Esophagus squamous epithelium (tissue), 5 donors: Measurements from ENCODE around the gene C12orf57. TPM values are rescaled to one million over a fixed set of nuclear protein-coding genes. Genes with fewer than 3 reads are reported as not detected.
A peak's percentile ranks its signal among the peaks of the same experiment; 100 is the strongest.

ENCODE experiments used
- DNase-seq: peaks from one replicate; lab custom pipeline; 2025; lab: John Stamatoyannopoulos, UW
- H3K27ac ChIP-seq, 4 donors: fragments of 200-600 bp; sonication (generic); one replicate each; pipeline ENCODE4 v1.5.1; 2016 to 2019; ENCODE audit warnings: mild to moderate bottlenecking in 1 of 4
- H3K27me3 ChIP-seq, 4 donors: fragments of 200-600 bp; sonication (generic); 1 replicate in 3 of 4; 2 replicates in 1 of 4; pipeline versions ENCODE4 v1.5.1 to v1.6.0; 2017 to 2021; ENCODE audit warnings: antibody characterized with exemption in 1 of 4
- H3K36me3 ChIP-seq, 3 donors: fragments of 200-600 bp; sonication (generic); one replicate each; pipeline ENCODE4 v1.5.1; 2016 to 2019
- H3K4me1 ChIP-seq, 3 donors: fragments of 200-600 bp; sonication (generic); one replicate each; pipeline ENCODE4 v1.5.1; 2017 to 2019
- H3K4me3 ChIP-seq, 4 donors: fragments of 200-600 bp; sonication (generic); 1 replicate in 3 of 4; 2 replicates in 1 of 4; pipeline ENCODE4 v1.5.1; 2016 to 2019; ENCODE audit warnings: mild to moderate bottlenecking in 2 of 4, moderate library complexity in 1 of 4
- H3K9me3 ChIP-seq, 3 donors: fragments of 200-600 bp; sonication (generic); one replicate each; pipeline ENCODE4 v1.5.1; 2016 to 2019
- CTCF ChIP-seq, 6 experiments: fragments of 450-650 bp in 4 of 6; fragments of 200-600 bp in 2 of 6; sonication (generic) in 2 of 6; IDR thresholded peaks; one replicate each; pipeline ENCODE4 v1.5.1; 2016 to 2019; ENCODE audit warnings: antibody characterized with exemption in 6 of 6, mild to moderate bottlenecking in 4 of 6, moderate library complexity in 4 of 6
- POLR2A ChIP-seq, 4 donors: fragments of 450-650 bp; IDR thresholded peaks; one replicate each; pipeline ENCODE4 v1.6.1; 2017; ENCODE audit warnings: antibody characterized with exemption in 4 of 4, mild to moderate bottlenecking in 4 of 4, moderate library complexity in 3 of 4
- WGBS, 2 donors: methylation state at CpG; one replicate each; pipeline ENCODE4 v1.1.5; 2018; 5-methylcytosine and 5-hydroxymethylcytosine counted together
- intact Hi-C: fragments of 100-400 bp; cut with DNase I; formaldehyde crosslinking; loops from one replicate; pipeline ENCODE4 v1.15.0; 2022
- total RNA-seq, 4 donors: library from RNA; depleted of rRNA; stranded (reverse); fragments of >200 nt; gene quantifications; one replicate each; pipeline ENCODE4 v1.1.0, GENCODE V29; 2016
- donor health status: DM: yes; HTN: yes; CAD: no.

C12orf57 gene
- total RNA-seq, 4 donors from 2014 or later, result 110 to 377 (median 156) TPM

- H3K9me3 ChIP-seq, result no peaks in the 10 kb centered on the region
- no peak overlapping the region for H3K4me3 ChIP-seq
- H3K27me3 ChIP-seq, result no peaks in the 10 kb centered on the region
- DNase-seq, result no peak
- WGBS, 2 donors, result 59 to 65% methylated on average over 5 to 6 of the region's 6 CpGs
- peak overlapping the region; percentile 72 to 84 (median 78) for H3K27ac ChIP-seq
- no peak for TF ChIP-seq POLR2A (IDR thresholded peaks at IDR 0.05)
- TF ChIP-seq CTCF (IDR thresholded peaks at IDR 0.05), result no peak
- H3K36me3 ChIP-seq, result peaks cover 32 to 93% (median 59%) of the 10 kb centered on the region in 3 donors
- intact Hi-C loops, result no loop called here
- H3K4me1 ChIP-seq, result peaks cover 7 to 33% (median 17%) of the 10 kb centered on the region in 3 donors
Measured at GRCh38 chr12:6978188-6978587, 34.4 kb downstream of the C12orf57 start.

GRCh38 chr12:6978611-6979011 lies 34.8 kb downstream of the C12orf57 start:
- DNase-seq, result no peak
- Histone ChIP-seq H3K27ac (peak overlapping the region; percentile 72 to 84 (median 78)), H3K4me1 (peaks cover 7 to 30% (median 17%) of the 10 kb centered on the region in 3 donors), H3K36me3 (peaks cover 32 to 93% (median 59%) of the 10 kb centered on the region in 3 donors), H3K4me3 (no peak overlapping the region), H3K9me3 (no peaks in the 10 kb centered on the region), H3K27me3 (no peaks in the 10 kb centered on the region)
- intact Hi-C loops, result no loop called here
- no peak for TF ChIP-seq POLR2A (IDR thresholded peaks at IDR 0.05)
- TF ChIP-seq CTCF (IDR thresholded peaks at IDR 0.05), result peak in 1 of 6 experiments; percentile 26
- WGBS, 2 donors, result 35 to 66% methylated on average over 3 of the region's 3 CpGs

DNA sequence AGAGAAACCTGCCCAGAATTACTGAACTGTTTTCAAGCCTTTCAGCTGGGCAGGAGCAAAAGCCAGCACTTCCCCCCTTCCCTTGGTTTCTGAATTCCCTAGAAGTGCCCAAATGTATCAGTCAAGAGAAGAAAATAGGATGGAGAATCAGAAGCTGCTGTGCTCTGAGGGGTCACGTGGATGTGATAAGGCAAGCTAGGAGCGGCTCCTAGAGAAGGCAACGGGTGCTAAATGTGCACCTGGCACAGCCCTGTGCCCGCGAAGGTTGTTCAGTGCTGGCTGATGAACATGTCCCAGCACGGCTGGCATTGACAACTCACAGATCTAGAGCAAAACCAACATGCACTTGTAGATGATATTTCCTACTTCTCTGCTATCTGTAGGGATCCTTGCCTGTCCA lies 35.2 kb downstream of the C12orf57 start:
- H3K4me1 ChIP-seq, result peaks cover 7 to 30% (median 17%) of the 10 kb centered on the region in 3 donors
- DNase-seq, result no peak
- no peak overlapping the region for H3K4me3 ChIP-seq
- no peaks in the 10 kb centered on the region for H3K27me3 ChIP-seq
- H3K27ac ChIP-seq, result peak overlapping the region; percentile 72 to 84 (median 78)
- TF ChIP-seq CTCF (IDR thresholded peaks at IDR 0.05) (no peak), POLR2A (IDR thresholded peaks at IDR 0.05) (no peak)
- peaks cover 32 to 90% (median 59%) of the 10 kb centered on the region in 3 donors for H3K36me3 ChIP-seq
- H3K9me3 ChIP-seq, result no peaks in the 10 kb centered on the region
- intact Hi-C loops, result no loop called here
- 53 to 60% methylated on average over 6 of the region's 6 CpGs for WGBS, 2 donors

DNA sequence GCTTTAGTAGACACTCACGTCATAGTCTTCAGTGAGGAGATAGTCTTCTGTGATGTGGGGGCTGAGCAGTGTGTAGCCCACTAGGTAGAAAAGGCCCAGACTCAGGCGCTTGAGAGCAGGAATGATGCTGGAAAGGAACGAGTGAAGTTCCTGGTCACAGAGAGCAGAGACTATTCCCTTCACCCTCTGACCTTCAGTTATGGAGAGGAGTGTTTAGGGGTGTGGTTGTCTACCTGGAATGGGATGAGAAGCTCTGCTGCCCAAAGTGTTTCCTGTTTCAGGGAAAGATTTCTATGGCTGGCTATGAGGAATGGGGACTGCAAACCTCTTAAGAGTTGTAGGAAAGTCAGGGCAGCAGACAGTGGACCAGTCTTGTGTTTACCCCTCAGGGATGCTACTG lies 35.6 kb downstream of the C12orf57 start:
- peaks cover 32 to 89% (median 59%) of the 10 kb centered on the region in 3 donors for H3K36me3 ChIP-seq
- no peaks in the 10 kb centered on the region for H3K27me3 ChIP-seq
- H3K9me3 ChIP-seq, result no peaks in the 10 kb centered on the region
- intact Hi-C loops, result no loop called here
- TF ChIP-seq POLR2A (IDR thresholded peaks at IDR 0.05), result no peak
- no peak for TF ChIP-seq CTCF (IDR thresholded peaks at IDR 0.05)
- no peak for DNase-seq
- peak overlapping the region; percentile 72 to 84 (median 78) for H3K27ac ChIP-seq
- peaks cover 7 to 30% (median 17%) of the 10 kb centered on the region in 3 donors for H3K4me1 ChIP-seq
- H3K4me3 ChIP-seq, result no peak overlapping the region
- WGBS, 2 donors, result 67 to 70% methylated on average over 1 to 3 of the region's 3 CpGs

- intact Hi-C loops, result no loop called here
- WGBS, 2 donors, result 97 to 98% methylated on average over 3 to 4 of the region's 4 CpGs
- no peaks in the 10 kb centered on the region for H3K9me3 ChIP-seq
- peaks cover 26 to 86% (median 53%) of the 10 kb centered on the region in 3 donors for H3K36me3 ChIP-seq
- no peak for DNase-seq
- H3K27me3 ChIP-seq, result no peaks in the 10 kb centered on the region
- H3K4me3 ChIP-seq, result no peak overlapping the region
- H3K27ac ChIP-seq, result peak overlapping the region in 2 of 4 donors; percentile 72 to 84
- peaks cover 7 to 30% (median 17%) of the 10 kb centered on the region in 3 donors for H3K4me1 ChIP-seq
- TF ChIP-seq POLR2A (IDR thresholded peaks at IDR 0.05), result no peak
- no peak for TF ChIP-seq CTCF (IDR thresholded peaks at IDR 0.05)
Measured at GRCh38 chr12:6980075-6980474, 36.3 kb downstream of the C12orf57 start.
